SK-N-SH (cell line): ENCODE measurements around the gene ZFYVE26. TPM values are rescaled to one million over a fixed set of nuclear protein-coding genes. Genes with fewer than 3 reads are reported as not detected.
A peak's percentile ranks its signal among the peaks of the same experiment; 100 is the strongest.

Source experiments
- CTCF ChIA-PET: fragments of 300-600, 350-600 bp; formaldehyde crosslinking; extraction: SDS; loops from one replicate; lab custom pipeline; 2021; lab: Yijun Ruan, JAX
- POLR2A ChIA-PET: fragments of 350-600 bp; sonication (Branson Sonifier 250); formaldehyde crosslinking; extraction: SDS; loops from one replicate; lab custom pipeline; 2020; ENCODE audit warnings: antibody characterized with exemption, inconsistent platforms; lab: Yijun Ruan, JAX
- DNase-seq: peaks from one replicate; pipeline ENCODE4 v3.0.0; 2012
- H2AFZ ChIP-seq: fragments of 200-600 bp; sonication (generic); 2 replicates; pipeline ENCODE4 v1.8.1; 2016; ENCODE audit warnings: antibody characterized with exemption, mild to moderate bottlenecking, low read depth
- H3F3A ChIP-seq: fragments of 200-600 bp; sonication (generic); replicated peaks from 2 replicates; pipeline ENCODE3; 2016; ENCODE audit warnings: antibody characterized with exemption, mild to moderate bottlenecking; ENCODE audit not compliant: insufficient read depth
- H3K27ac ChIP-seq, 2 experiments: fragments of 200-500 bp in 1 of 2; fragments of 200-600 bp in 1 of 2; sonication (Bioruptor generic) in 1 of 2; sonication (generic), shearing (Covaris generic) in 1 of 2; 2 replicates each; pipeline versions ENCODE4 v1.5.1 to v1.6.1; 2014 to 2016; ENCODE audit warnings: low read depth in 2 of 2, inconsistent platforms in 1 of 2, low read length in 1 of 2, mild to moderate bottlenecking in 1 of 2, mixed read lengths in 1 of 2
- H3K27me3 ChIP-seq: fragments of 200-600 bp; sonication (generic), shearing (Covaris generic); 2 replicates; pipeline ENCODE4 v1.6.1; 2016; ENCODE audit warnings: mixed run types; ENCODE audit not compliant: insufficient read depth
- H3K36me3 ChIP-seq, 2 experiments: fragments of 200-500 bp in 1 of 2; fragments of 200-600 bp in 1 of 2; sonication (Bioruptor generic) in 1 of 2; sonication (generic) in 1 of 2; replicated peaks in 1 of 2; 2 replicates each; pipeline versions ENCODE3 to v1.5.1; 2014 to 2016; ENCODE audit warnings: low read length in 1 of 2, mild to moderate bottlenecking in 1 of 2; ENCODE audit not compliant: insufficient read depth in 2 of 2, control insufficient read depth in 1 of 2
- H3K4me1 ChIP-seq, 2 experiments: fragments of 200-500 bp in 1 of 2; fragments of 200-600 bp in 1 of 2; sonication (Bioruptor generic) in 1 of 2; sonication (generic), shearing (Covaris generic) in 1 of 2; 2 replicates each; pipeline versions ENCODE4 v1.5.1 to v1.6.1; 2014 to 2016; ENCODE audit warnings: low read depth in 1 of 2, low read length in 1 of 2, mixed run types in 1 of 2; ENCODE audit not compliant: insufficient read depth in 2 of 2, control insufficient read depth in 1 of 2
- H3K4me2 ChIP-seq: fragments of 200-600 bp; sonication (generic), shearing (Covaris generic); 2 replicates; pipeline ENCODE4 v1.6.1; 2017; ENCODE audit warnings: mixed run types
- H3K4me3 ChIP-seq, 2 experiments: fragments of 200-500 bp in 1 of 2; fragments of 200-600 bp in 1 of 2; sonication (Bioruptor generic) in 1 of 2; sonication (generic), shearing (Covaris generic) in 1 of 2; 2 replicates each; pipeline versions ENCODE4 v1.5.1 to v1.8.1; 2014 to 2016; ENCODE audit warnings: low read depth in 2 of 2, inconsistent platforms in 1 of 2, low read length in 1 of 2, mild to moderate bottlenecking in 1 of 2, mixed read lengths in 1 of 2, moderate library complexity in 1 of 2
- H3K79me2 ChIP-seq: fragments of 200-600 bp; sonication (generic); 2 replicates; pipeline ENCODE4 v1.8.1; 2017; ENCODE audit warnings: mild to moderate bottlenecking; ENCODE audit not compliant: insufficient read depth
- H3K9ac ChIP-seq: fragments of 200-600 bp; sonication (generic); 2 replicates; pipeline ENCODE4 v1.6.1; 2017; ENCODE audit warnings: mixed run types
- H3K9me2 ChIP-seq: fragments of 200-600 bp; sonication (generic); 2 replicates; pipeline ENCODE4 v1.6.1; 2017; ENCODE audit warnings: mixed run types
- H3K9me3 ChIP-seq: fragments of 200-600 bp; sonication (generic); 2 replicates; pipeline ENCODE4 v1.6.1; 2017; ENCODE audit warnings: mixed run types, mild to moderate bottlenecking, moderate library complexity
- H4K20me1 ChIP-seq: fragments of 200-600 bp; sonication (generic); 2 replicates; pipeline ENCODE4 v1.6.1; 2017; ENCODE audit warnings: mild to moderate bottlenecking, mixed run types; ENCODE audit not compliant: insufficient read depth
- FOSL2 ChIP-seq: IDR thresholded peaks from 2 replicates; pipeline ENCODE4 v1.4.0; 2012; ENCODE audit warnings: low read depth, mild to moderate bottlenecking, moderate library complexity, borderline replicate concordance
- IRF3 ChIP-seq: fragments of 150-350 bp; IDR thresholded peaks from 2 replicates; pipeline ENCODE4 v1.6.1; 2016; ENCODE audit warnings: mild to moderate bottlenecking, low read depth, low read length
- JUND ChIP-seq: IDR thresholded peaks from 2 replicates; pipeline ENCODE4 v1.4.0; 2012
- MXI1 ChIP-seq: IDR thresholded peaks from 2 replicates; pipeline ENCODE4 v1.6.1; 2012; ENCODE audit warnings: mild to moderate bottlenecking, low read depth, low read length, improper control_type of control experiment
- PBX3 ChIP-seq: IDR thresholded peaks from 2 replicates; pipeline ENCODE4; 2012
- POLR2AphosphoS5 ChIP-seq: IDR thresholded peaks from 2 replicates; pipeline ENCODE4 v1.6.1; 2012; ENCODE audit warnings: low read depth, low read length
- REST ChIP-seq: IDR thresholded peaks from 2 replicates; pipeline ENCODE4 v1.6.1; 2012; ENCODE audit warnings: mild to moderate bottlenecking, low read depth, low read length, moderate library complexity
- TAF1 ChIP-seq: IDR thresholded peaks from 2 replicates; pipeline ENCODE4 v1.6.1; 2012; ENCODE audit warnings: low read depth, mild to moderate bottlenecking, low read length, moderate library complexity, borderline replicate concordance
- TCF12 ChIP-seq: IDR thresholded peaks from 2 replicates; pipeline ENCODE4 v1.4.0; 2012
- ZBTB33 ChIP-seq: IDR thresholded peaks from 2 replicates; pipeline ENCODE4 v1.4.0; 2012; ENCODE audit warnings: low read depth, borderline replicate concordance
- WGBS: methylation state at CpG from one replicate; pipeline ENCODE4 v1.1.6; 2017; ENCODE audit warnings: low lambda C conversion rate; 5-methylcytosine and 5-hydroxymethylcytosine counted together
- polyA plus RNA-seq, 3 experiments: library from polyadenylated mRNA; depleted of rRNA; stranded (reverse); fragments of >200 nt; gene quantifications; 2 replicates each; pipeline ENCODE4 v1.2.3, GENCODE V29; 2012
- TF ChIP-seq, protein P1 (sequence below): IDR thresholded peaks from 2 replicates; pipeline ENCODE4 v1.4.0; 2012; ENCODE audit warnings: low read depth

The ZFYVE26 gene
- polyA plus RNA-seq, 1 of the 3 experiments (the other 2 are of a cell fraction), result 5.6 TPM

- Histone ChIP-seq H2AFZ (no peak overlapping the region), H3K27ac (no peak overlapping the region), H3F3A (no peaks in the 10 kb centered on the region)
- TF ChIP-seq TAF1 (no peak), ZBTB33 (no peak)
- TF ChIP-seq, all 33 proteins: peak for 0
- no peak for DNase-seq
- Histone ChIP-seq H3K4me2 (no peak overlapping the region), H3K9ac (no peak overlapping the region), H3K4me1 (no peaks in the 10 kb centered on the region; a peak in 2 of 4 replicates), H4K20me1 (no peaks in the 10 kb centered on the region), H3K9me3 (no peaks in the 10 kb centered on the region), H3K36me3 (peaks cover 12 to 13% of the 10 kb centered on the region in 2 experiments), H3K4me3 (no peak overlapping the region), H3K27me3 (no peaks in the 10 kb centered on the region), H3K9me2 (no peaks in the 10 kb centered on the region), H3K79me2 (no peaks in the 10 kb centered on the region)
- CTCF ChIA-PET, result interaction anchor here (1.7 kb wide), 1 partner anchor 40 kb away, joined by 5 read pairs; no protein-coding TSS in a partner anchor
- POLR2A ChIA-PET, result no interaction called here
- WGBS, result 36% methylated on average over 2 of the region's 2 CpGs
These were observed 72.3 kb downstream of the ZFYVE26 start for GRCh38 chr14:67744046-67744445.

DNA sequence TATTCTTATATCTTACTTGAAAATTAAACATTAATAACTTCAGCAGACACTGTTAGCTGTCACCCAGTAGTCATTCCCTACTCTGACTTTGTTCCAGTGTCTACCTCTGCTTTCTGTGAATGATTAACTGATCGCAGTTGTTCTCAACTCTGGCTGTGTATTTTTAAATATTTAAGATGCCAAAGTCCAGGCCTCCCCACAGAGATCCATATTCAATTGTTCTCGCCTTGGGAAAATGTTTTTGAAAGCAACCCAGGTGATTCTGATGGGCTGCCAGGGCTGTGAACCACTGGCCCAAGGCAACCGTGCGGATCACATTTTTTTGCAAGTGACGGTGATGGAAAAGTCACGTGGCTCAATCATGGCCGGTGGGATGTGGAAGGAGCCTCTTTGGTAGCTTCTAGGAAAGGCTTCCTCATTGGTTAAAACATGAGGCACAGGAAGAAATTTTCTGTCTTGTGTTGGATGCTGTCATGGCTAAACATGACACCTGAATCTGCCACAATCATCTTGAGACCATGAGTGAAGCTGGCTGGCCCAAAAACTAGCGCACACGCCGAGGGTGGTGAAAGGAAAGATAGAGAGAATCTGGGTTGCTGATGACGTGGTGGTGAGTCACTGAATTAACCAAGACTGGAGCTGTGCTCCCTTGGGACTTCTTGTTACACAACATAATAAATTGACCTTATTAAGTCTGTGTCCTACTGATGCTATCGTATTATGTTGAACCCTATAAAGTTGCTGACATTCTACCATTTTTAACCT, 77.5 kb downstream of the ZFYVE26 start:
- no peak overlapping the region for H3K4me3 ChIP-seq
- H3K27ac ChIP-seq, result 0 out of 4 replicates have a peak overlapping the region, but pooled peaks of 1 of the 2 experiments have one; percentile 13
- no peaks in the 10 kb centered on the region for H3K9me3 ChIP-seq
- 36% methylated on average over 12 of the region's 12 CpGs for WGBS
- ChIA-PET POLR2A (no interaction called here), CTCF (interaction anchor here (1.0 to 1.3 kb wide), 2 partner anchors 10 to 212 kb away, joined by 4 to 5 read pairs; no protein-coding TSS in a partner anchor)
- no peaks in the 10 kb centered on the region for H3K9me2 ChIP-seq
- no peak overlapping the region for H3K4me2 ChIP-seq
- no peak for DNase-seq
- no peaks in the 10 kb centered on the region for H3K36me3 ChIP-seq
- no peaks in the 10 kb centered on the region for H3K27me3 ChIP-seq
- H3K79me2 ChIP-seq, result no peaks in the 10 kb centered on the region
- no peaks in the 10 kb centered on the region for H4K20me1 ChIP-seq
- H2AFZ ChIP-seq, result no peak overlapping the region
- H3F3A ChIP-seq, result no peaks in the 10 kb centered on the region
- no peaks in the 10 kb centered on the region; a peak in 1 of 4 replicates for H3K4me1 ChIP-seq
- no peak for TF ChIP-seq REST
- TF ChIP-seq JUND, result peak; percentile 77
- TF ChIP-seq IRF3, result no peak
- TF ChIP-seq TCF12, result peak; percentile 18; the same call in 1 of the 2 replicates
- TF ChIP-seq PBX3, result peak; percentile 66; the same call in 1 of the 2 replicates
- no peak for TF ChIP-seq POLR2AphosphoS5
- TF ChIP-seq MXI1, result no peak
- TF ChIP-seq FOSL2, result peak; percentile 86
- TF ChIP-seq, protein P1, sequence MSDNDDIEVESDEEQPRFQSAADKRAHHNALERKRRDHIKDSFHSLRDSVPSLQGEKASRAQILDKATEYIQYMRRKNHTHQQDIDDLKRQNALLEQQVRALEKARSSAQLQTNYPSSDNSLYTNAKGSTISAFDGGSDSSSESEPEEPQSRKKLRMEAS, result peak; percentile 77
- no peak overlapping the region for H3K9ac ChIP-seq
